ENCODE measurements around the gene RPP21. TPM values are rescaled to one million over a fixed set of nuclear protein-coding genes. Genes with fewer than 3 reads are reported as not detected.

Gene RPP21
- total and polyA plus RNA-seq, 2 of the 8 experiments (the other 6 are each of a cell fraction or from before 2014, with no cell fraction given) = 63.0 to 219 TPM

DNA sequence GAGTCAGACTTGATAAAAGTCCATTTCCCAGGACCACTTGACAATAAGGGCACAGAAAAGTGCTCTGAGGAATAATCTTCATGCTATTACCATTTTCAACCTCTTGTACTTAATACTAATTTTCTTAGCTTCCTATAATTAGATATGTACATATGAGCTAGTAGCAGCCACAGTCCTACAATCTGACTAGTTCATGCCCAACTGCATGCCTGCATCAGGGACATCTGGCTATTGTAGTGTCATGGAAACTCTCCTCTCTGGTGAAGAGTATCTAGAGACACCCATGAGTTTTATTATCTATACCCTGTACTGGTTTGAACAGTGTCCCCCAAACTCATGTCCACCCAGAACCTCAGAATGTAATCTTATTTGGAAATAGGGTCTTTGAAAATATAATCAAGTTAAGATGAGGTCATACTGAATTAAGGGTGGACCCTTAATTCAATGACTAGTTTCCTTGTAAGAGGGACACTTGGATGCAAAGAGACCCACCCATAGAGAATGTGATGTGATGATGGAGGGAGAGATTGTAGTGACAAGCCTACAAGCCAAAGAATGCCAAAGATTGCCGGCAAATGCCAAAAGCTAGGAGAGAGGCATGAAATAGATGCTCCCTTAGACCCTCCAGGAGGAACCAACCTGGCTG lies 32.2 kb upstream of the RPP21 start (continued):
- TF ChIP-seq CHD7 (IDR thresholded peaks at IDR 0.05; ENCODE audit: insufficient replicate concordance, low read length) = no peak
- TF ChIP-seq TBP (IDR thresholded peaks at IDR 0.05; ENCODE audit: low read depth, low read length) = no peak
- TF ChIP-seq GABPA (IDR thresholded peaks at IDR 0.05; ENCODE audit: borderline replicate concordance, insufficient read depth, low read length) = no peak
- TF ChIP-seq CEBPB (IDR thresholded peaks at IDR 0.05; ENCODE audit: low read depth, low read length) = no peak
- TF ChIP-seq KDM1A (IDR thresholded peaks at IDR 0.05; ENCODE audit: borderline replicate concordance, low read length) = no peak
- TF ChIP-seq GTF2F1 (IDR thresholded peaks at IDR 0.05; ENCODE audit: borderline replicate concordance, low read depth, low read length) = no peak

All from H1 (cell line).